Ishikawa (cell line): ENCODE measurements around the gene BABAM2.

ENCODE experiments used
- CEBPB ChIP-seq: IDR thresholded peaks from 2 replicates; pipeline ENCODE4 v1.6.1; 2012
- EP300 ChIP-seq: IDR thresholded peaks from 2 replicates; pipeline ENCODE4 v1.6.1; 2012; ENCODE audit warnings: borderline replicate concordance
- TAF1 ChIP-seq: IDR thresholded peaks from 2 replicates; pipeline ENCODE4 v1.6.1; 2012; ENCODE audit warnings: low read depth, mild to moderate bottlenecking

GRCh38 chr2:28035816-28036215 lies 145.3 kb downstream of the BABAM2 start:
- TF ChIP-seq EP300 (no peak), TAF1 (no peak), CEBPB (no peak)
